ENCODE measurements around the gene ABHD14A.

Gene ABHD14A

DNA sequence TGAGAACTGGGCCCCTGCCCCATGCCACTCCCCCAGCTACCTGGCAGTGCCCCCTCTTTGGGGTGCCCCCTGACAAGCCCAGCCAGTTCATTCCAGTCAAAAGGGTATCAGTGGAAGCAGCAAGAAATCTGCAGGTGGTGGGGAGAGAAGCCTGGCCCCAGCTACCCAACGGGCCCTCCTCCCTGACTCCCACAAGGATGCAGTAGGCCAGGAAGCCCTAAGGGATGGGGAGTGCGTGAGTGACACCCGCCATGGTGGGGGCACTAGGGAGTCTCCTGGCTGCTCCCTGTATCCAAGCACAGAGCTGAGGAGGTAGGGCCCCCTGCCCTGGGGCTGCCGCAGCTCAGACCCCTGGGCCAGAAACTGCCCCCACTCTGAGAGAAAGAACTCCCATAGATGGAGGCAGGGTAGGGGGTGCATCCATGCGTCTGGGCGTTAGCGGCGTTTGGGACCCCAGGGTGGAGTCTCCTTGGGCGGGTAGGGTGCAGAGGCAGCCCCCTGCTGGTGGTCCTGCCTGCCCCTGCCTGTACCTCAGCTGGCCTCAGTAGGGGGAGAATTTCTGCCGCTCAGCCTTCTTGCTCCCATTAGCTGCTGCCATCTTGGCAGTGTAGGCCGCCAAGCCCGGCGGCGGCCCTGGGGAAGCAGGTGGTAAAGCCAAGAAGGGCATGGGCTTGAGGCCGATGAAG lies 17.2 kb upstream of the ABHD14A start:
- DNase-seq (ENCODE audit: low spot score): no peak

DNA sequence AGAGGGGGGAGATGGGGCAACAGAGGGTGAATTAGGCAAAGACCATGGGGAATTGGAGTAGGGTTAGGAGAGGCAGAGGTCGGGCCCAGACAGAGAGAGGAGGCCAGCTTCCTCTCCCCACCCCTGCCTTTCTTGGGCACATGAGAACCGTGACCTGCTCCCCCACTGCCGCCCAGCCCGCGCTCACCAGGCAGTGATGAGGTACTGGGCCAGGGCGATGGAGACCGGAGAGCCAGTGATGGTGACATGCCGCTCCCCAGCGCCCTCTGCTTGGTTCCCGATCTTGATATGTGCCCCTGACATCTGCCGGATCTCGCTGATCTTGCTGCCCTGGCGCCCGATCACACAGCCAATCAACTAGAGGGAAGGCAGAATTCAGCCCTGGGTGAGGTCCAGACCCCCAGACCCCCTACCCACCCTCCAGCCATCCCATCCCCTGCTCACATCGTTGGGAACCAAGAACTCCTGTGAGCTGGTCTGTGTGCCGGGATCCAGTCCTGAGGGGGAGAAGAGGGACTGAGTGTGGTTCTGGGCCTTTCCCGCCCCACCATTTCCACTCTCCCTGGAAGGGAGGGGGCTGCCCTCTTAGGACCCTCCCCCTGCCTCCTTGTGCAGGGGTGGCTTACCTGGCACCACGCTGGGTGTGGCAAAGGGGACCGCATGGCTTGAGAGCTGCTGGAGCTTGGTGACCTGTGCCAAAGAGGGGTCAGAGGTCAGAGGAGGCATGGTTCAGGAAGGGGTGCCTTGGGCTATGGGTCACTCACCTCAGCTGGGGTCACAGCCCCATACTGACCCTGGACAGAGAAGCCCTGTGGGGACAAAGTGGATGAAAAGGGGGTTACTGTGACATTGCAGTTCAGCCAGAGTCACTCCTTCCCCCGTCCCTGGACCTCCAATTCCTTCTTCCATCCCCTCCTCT lies 16.0 kb upstream of the ABHD14A start:
- no peak for DNase-seq (ENCODE audit: low spot score)

DNA sequence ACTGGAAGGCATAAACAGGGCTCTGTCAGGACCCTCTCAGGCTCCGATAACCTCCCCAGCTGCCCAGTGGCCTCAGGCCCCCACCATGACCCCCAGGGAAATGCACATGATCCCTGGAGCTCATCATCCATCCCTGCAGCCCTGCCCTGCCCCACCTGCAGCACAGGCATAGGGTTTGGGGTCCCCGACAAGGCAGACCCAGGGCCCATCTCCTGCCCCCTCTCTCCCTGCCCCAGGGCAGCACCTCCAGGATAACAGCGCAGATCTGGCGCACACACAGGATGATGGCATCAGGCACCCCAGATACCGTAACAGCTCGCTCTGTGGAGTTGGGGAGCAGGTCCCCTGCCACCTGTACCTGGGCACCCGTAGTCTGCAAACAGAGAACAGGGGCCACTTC lies 15.2 kb upstream of the ABHD14A start:
- DNase-seq (ENCODE audit: low spot score): no peak

GRCh38 chr3:51960386-51960785 lies 14.5 kb upstream of the ABHD14A start:
- no peak for DNase-seq (ENCODE audit: low spot score)

GRCh38 chr3:51961011-51961410 lies 13.9 kb upstream of the ABHD14A start:
- no peak for DNase-seq (ENCODE audit: low spot score)

GRCh38 chr3:51961602-51962569 lies 13.0 kb upstream of the ABHD14A start:
- no peak for DNase-seq (ENCODE audit: low spot score)

DNA sequence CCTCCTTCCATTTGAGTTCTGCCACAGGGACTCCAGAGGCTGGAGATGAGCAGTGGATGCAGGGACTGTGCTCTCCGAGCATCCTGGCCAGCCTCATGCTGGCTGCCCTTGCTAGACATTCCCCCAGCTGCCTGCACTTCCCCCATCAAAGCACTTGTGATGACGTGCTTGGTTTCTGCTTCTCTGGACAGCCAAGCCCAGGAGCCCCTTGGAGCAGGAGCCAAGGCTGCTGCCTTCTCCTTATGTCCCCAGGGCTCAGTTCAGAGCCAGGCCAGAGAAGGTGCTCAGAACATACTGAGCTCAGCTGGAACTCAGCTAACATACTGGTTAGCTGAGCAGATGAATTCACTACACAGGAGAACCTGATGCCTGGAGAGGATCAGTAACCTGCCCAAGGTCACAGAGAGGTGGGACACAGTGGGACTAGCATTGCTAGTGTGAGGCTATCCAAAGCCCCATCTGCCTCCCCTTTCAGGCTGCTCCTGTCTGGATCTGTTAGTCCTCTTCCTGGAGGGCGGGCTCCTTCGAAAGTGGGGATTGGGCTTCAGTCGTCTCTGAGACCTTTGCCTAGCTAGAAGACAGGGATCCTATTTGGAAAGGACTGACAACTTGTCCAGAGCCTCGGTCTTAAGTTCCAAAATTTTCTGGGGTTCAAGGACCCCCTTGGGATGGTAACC lies 11.9 kb upstream of the ABHD14A start:
- no peak for DNase-seq (ENCODE audit: low spot score)

DNA sequence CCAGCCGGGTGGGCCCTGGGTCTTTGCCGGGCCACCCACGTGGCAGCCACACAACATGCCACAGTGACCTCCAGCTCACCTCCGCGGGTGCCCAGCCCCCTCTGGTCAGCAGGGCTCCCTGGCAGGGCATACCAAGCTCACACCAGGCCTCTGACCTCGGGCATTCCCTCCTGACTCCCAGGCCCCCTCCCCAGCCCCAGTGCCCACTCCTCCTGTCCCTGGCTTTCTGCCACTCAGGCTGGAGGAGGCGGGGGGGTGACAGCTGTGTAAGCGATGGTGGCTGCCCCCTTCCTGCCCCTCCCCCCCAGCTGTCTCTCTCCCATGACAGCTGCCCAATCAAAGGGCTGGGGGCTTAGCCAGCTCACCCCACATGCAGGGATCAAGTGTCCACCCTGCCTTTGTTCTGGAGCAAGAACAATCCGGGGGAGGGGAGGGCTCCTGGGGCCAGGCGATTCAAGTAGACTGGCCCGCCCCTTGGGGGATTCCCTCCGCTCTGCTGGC lies 10.9 kb upstream of the ABHD14A start:
- DNase-seq (ENCODE audit: low spot score): no peak

- no peak for DNase-seq (ENCODE audit: low spot score)
Measured at GRCh38 chr3:51964521-51964920, 10.3 kb upstream of the ABHD14A start.

DNA sequence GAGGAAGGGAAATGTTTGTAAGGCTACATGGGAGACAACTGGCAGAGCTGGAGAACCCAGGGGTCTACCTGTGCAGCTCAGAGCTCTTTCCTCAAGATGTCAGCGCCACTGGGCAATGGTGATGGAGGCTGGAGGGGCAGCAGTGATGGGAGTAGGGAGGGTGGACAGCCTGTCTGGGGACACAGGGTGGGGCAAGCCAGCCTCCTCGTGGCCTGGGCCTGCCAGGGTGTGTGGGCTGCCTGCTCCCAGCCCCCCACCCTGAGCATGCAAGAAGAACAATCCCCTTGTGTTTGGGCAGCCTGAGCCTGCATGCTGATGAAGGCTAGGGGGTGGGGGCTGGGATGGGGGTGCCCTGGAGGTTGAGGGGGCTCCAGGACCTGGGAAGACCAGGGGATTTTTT lies 8.8 kb upstream of the ABHD14A start:
- no peak for DNase-seq (ENCODE audit: low spot score)

GRCh38 chr3:51966486-51966885 lies 8.4 kb upstream of the ABHD14A start:
- no peak for DNase-seq (ENCODE audit: low spot score)

DNA sequence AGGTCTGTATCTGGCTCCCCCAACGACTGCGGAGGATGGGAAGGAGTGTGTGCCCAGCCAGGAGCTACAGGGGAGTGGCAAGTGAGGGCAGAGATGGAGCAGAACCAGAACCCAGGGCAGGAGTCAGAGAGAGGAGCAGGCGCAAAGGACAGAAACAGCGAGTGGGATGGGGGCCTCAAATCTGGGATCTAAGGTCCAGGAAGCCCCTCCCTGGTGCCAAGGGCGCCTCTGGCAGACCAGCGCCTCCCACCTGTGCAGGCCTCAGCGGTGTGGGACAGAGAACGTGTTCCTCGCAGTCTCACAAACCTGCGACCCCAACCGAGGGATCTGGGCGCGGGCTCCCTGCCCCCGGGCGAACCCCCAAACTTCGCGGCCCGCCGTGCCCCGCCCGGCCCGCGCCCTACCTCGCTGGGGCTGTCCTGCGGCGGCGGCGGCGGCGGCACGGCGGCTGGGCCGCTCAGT lies 7.9 kb upstream of the ABHD14A start:
- DNase-seq (ENCODE audit: low spot score): no peak

- peak; percentile 26 for DNase-seq (ENCODE audit: low spot score)
Measured at GRCh38 chr3:51967384-51968169, 7.3 kb upstream of the ABHD14A start, which contains the start of gene PCBP4. Gene PCBP4, minus strand, starts transcription at chr3:51967454. Its CDS starts 6,214 bp downstream, at chr3:51961240.

DNA sequence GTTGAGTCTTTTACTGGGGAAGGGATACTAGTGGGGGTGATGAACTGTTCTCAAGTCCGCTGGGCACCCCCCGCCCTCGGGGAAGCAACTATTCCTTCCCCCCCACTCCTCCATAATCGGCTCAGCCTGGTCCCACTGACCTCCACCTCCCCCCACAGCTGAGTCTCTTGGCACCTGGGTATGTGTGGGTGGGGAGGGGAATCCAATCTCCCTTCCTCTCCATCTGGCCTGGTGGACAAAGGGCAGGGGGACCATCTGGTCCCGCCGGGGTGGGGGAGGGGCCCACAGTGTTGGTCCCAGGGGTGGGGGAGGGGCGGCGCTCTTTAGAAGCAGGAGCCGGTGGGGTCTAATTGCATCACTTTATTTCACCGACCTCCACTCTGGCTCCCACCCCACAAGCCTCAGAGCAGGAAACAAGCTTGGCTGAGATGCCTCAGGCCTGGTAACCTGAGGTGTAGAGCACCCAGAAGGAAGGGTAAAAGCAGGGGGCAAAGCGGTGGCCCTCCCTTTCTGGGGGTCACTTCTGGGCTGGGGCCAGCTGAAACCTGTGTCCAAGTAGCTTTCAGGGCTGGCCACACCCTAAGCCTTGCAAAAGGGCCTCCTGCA lies 6.6 kb upstream of the ABHD14A start:
- DNase-seq (ENCODE audit: low spot score): peak; percentile 25

DNA sequence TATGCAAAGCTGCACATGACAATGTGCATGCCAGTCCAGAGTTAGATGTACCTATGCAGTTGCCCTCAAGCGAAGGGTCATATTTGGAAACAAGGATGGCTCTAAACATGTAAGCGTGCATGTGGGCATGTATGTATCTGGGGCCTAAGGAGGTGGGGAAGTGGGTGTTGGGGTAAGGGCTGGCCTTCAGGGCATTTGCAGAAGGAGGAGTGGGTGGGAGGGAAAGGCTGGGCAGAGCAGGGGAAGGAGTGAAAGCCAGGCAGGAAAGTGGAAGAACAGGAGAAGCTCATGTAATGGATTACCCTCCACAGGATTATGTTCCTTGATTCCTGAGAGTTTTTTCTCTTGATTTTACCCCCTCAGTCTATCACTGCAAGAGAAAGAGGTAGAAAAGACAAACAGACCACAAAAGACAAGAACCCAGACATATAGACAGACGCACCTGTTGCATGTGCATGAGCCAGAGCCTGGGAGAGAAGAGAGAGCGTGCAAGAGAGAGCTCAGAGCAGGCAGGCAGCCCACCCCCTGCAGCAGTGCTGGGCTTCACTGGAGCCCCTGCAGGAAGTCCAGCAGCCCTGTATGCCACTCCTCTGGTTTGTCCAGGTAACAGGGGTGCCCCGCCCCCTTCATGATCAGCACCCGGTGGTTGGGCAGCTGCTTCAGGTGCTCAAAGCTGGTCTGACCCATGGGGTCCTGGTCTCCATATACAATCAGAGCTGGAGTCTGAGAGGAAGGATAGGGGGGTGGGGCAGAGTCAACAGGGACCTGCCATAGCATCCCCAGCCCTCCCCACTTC lies 5.8 kb upstream of the ABHD14A start:
- DNase-seq (ENCODE audit: low spot score): no peak

DNA sequence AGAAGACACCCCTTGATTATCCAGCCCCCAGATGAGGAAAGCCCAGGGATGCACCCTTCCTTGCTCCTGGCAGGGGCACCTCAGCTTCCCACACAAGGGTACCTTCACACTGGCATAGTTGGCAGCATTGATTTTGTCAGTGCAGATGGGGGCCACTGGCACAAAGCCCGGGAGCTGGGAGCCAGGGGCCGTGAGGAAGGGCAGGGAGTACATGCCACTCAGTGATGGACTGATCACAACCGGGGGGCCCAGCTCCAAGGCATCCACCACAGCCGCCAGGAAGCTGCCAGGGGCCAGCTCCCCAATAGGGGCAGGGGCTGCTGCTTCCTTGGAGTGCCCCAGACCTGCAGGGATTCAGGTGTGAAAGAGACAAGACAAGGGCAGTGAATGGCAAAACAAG lies 5.0 kb upstream of the ABHD14A start:
- DNase-seq (ENCODE audit: low spot score): no peak

DNA sequence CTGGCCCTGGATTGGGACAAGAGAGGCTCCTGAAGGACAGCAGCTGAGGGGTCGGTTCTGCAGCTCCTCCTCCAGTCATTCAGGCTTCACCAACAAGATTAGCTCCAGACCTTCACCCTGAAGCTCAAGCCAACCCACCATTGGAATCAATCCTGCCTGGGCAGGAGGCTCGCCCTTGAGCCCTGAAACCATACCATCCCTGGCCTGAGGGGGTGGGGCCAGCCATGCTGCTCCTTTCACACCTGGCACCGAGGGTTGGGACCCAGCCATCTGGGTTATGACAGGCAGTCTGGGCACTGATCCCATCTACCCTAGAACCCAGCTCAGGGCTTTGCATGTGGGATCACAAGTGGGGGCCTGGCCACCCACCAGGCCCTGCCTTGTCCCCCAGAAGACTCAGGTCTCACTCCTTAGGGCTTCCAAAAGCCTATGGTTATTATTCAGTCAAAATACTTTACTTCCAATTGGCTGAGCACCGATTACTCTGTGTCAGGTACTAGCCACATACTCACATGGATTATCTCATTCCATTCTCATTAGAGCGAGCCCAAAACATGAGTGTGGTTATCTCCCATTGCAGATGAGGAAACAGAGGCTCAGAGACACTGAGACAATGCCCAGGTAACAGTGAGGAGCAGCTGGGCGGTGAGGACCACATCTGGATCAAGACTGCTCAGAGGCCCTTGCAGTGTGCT lies 4.1 kb upstream of the ABHD14A start:
- DNase-seq (ENCODE audit: low spot score): no peak

DNA sequence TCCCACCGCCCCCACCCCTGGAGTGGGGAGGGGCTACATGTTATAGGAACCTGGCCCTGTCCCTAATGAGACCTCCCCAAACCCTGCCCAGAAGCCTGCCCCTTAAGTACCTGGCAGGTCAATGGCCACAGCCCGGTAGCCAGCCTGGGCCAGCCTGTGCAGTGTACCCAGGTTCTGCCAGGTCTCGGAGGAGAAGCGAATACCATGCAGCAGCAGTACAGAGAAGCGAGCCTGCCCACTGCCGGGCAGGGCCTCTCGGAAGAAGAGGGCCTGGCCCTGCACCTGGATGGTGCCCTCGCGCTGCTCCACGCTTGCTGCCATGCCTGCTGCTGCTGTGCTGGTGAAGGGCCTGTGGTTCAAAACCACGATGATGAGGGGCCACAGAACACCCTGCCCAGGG lies 3.5 kb upstream of the ABHD14A start:
- no peak for DNase-seq (ENCODE audit: low spot score)
